Liver (tissue), 9 donors: ENCODE measurements around the gene FBXW7. TPM values are rescaled to one million over a fixed set of nuclear protein-coding genes. Genes with fewer than 3 reads are reported as not detected.

Experiments used
- DNase-seq: peaks from one replicate; pipeline ENCODE4 v3.0.0-alpha.2; 2017; ENCODE audit warnings: low spot score
- H3K27ac ChIP-seq, 2 donors: one replicate each; pipeline ENCODE4 v1.7.0; 2013; ENCODE audit warnings: inconsistent platforms in 2 of 2, low read length in 2 of 2, control low read depth in 1 of 2, low read depth in 1 of 2, mild to moderate bottlenecking in 1 of 2
- H3K27me3 ChIP-seq, 4 donors: one replicate each; pipeline versions ENCODE4 v1.6.1 to v1.7.0; 2013; ENCODE audit warnings: low read length in 3 of 4, inconsistent platforms in 1 of 4, mild to moderate bottlenecking in 1 of 4, moderate library complexity in 1 of 4; ENCODE audit not compliant: control insufficient read depth in 4 of 4, insufficient read depth in 4 of 4
- H3K36me3 ChIP-seq, 4 donors: one replicate each; pipeline versions ENCODE4 v1.6.1 to v1.7.0; 2013; ENCODE audit warnings: low read length in 3 of 4, mild to moderate bottlenecking in 3 of 4, low read depth in 1 of 4, moderate library complexity in 1 of 4; ENCODE audit not compliant: control insufficient read depth in 4 of 4, insufficient read depth in 3 of 4
- H3K4me1 ChIP-seq, 4 donors: one replicate each; pipeline versions ENCODE4 v1.6.1 to v1.7.0; 2013; ENCODE audit warnings: low read length in 3 of 4, mild to moderate bottlenecking in 3 of 4, moderate library complexity in 1 of 4; ENCODE audit not compliant: control insufficient read depth in 4 of 4, insufficient read depth in 4 of 4
- H3K4me3 ChIP-seq, 3 donors: one replicate each; pipeline versions ENCODE4 v1.6.1 to v1.7.0; 2013; ENCODE audit warnings: low read length in 3 of 3, control low read depth in 1 of 3, low read depth in 1 of 3, mild to moderate bottlenecking in 1 of 3
- H3K9ac ChIP-seq, 2 donors: one replicate each; pipeline ENCODE4 v1.7.0; 2013; ENCODE audit warnings: low read length in 2 of 2, mild to moderate bottlenecking in 2 of 2, moderate library complexity in 2 of 2, control low read depth in 1 of 2, low read depth in 1 of 2
- H3K9me3 ChIP-seq, 4 donors: one replicate each; pipeline versions ENCODE4 v1.6.1 to v1.7.0; 2013; ENCODE audit warnings: low read length in 3 of 4; ENCODE audit not compliant: control insufficient read depth in 4 of 4
- EGR1 ChIP-seq, 2 donors: IDR thresholded peaks; 2 replicates each; pipeline ENCODE4 v1.6.1; 2016 to 2018; ENCODE audit warnings: antibody characterized with exemption in 2 of 2, low read depth in 2 of 2
- FOXA1 ChIP-seq: IDR thresholded peaks from 2 replicates; pipeline ENCODE4 v1.6.1; 2016; ENCODE audit warnings: antibody characterized with exemption
- FOXA2 ChIP-seq: IDR thresholded peaks from 2 replicates; pipeline ENCODE4 v1.6.1; 2016; ENCODE audit warnings: antibody characterized with exemption
- GABPA ChIP-seq, 2 donors: IDR thresholded peaks in 1 of 2; conservative IDR thresholded peaks in 1 of 2; 2 replicates each; pipeline ENCODE4 v1.6.1; 2016; ENCODE audit warnings: antibody characterized with exemption in 2 of 2, mild to moderate bottlenecking in 1 of 2, moderate library complexity in 1 of 2
- HNF4A ChIP-seq, 2 donors: conservative IDR thresholded peaks; 2 replicates each; pipeline ENCODE4 v1.6.1; 2016; ENCODE audit warnings: antibody characterized with exemption in 2 of 2, mild to moderate bottlenecking in 2 of 2
- JUND ChIP-seq, 2 donors: IDR thresholded peaks; 2 replicates each; pipeline ENCODE4 v1.6.1; 2016; ENCODE audit warnings: antibody characterized with exemption in 2 of 2
- NR2F2 ChIP-seq: IDR thresholded peaks from 2 replicates; pipeline ENCODE4 v1.6.1; 2016; ENCODE audit warnings: antibody characterized with exemption
- RAD21 ChIP-seq, 2 donors: IDR thresholded peaks; 2 replicates each; pipeline ENCODE4 v1.6.1; 2016; ENCODE audit warnings: antibody characterized with exemption in 2 of 2, mild to moderate bottlenecking in 2 of 2
- RXRA ChIP-seq, 2 donors: IDR thresholded peaks; 2 replicates each; pipeline ENCODE4 v1.6.1; 2017 to 2018; ENCODE audit warnings: antibody characterized with exemption in 2 of 2, mild to moderate bottlenecking in 1 of 2
- SP1 ChIP-seq: IDR thresholded peaks from 2 replicates; pipeline ENCODE4 v1.6.1; 2018; ENCODE audit warnings: antibody characterized with exemption, mild to moderate bottlenecking
- TAF1 ChIP-seq: conservative IDR thresholded peaks from 2 replicates; pipeline ENCODE4 v1.6.1; 2016; ENCODE audit warnings: antibody characterized with exemption, mild to moderate bottlenecking
- WGBS: extraction: QIAGEN DNeasy Blood & Tissue Kit; methylation state at CpG from one replicate; pipeline ENCODE4 v1.1.7; 2013; 5-methylcytosine and 5-hydroxymethylcytosine counted together
- polyA plus RNA-seq, 2 donors: library from polyadenylated mRNA; stranded (reverse) in 1 of 2; unstranded in 1 of 2; fragments of 200-250 nt in 1 of 2; fragments of >200 nt in 1 of 2; fragmentation: Nextera tagmentation in 1 of 2; extraction: Ambion mirVana in 1 of 2; gene quantifications; one replicate each; pipeline versions ENCODE4 v1.2.1 to v1.2.3, GENCODE V29; 2013 to 2015
- total RNA-seq, 2 donors: library from RNA; depleted of rRNA; stranded (reverse); fragments of >200 nt; gene quantifications; one replicate each; pipeline ENCODE4 v1.2.3, GENCODE V29; 2014
- TF ChIP-seq, protein P1 (sequence below): IDR thresholded peaks from 2 replicates; pipeline ENCODE4 v1.6.1; 2016; ENCODE audit warnings: antibody characterized with exemption
- TF ChIP-seq, protein P2 (sequence below): IDR thresholded peaks from 2 replicates; pipeline ENCODE4 v1.6.1; 2016; ENCODE audit warnings: antibody characterized with exemption, mild to moderate bottlenecking
- TF ChIP-seq, protein P3 (sequence below): fragments of 150-350 bp; IDR thresholded peaks from 2 replicates; pipeline ENCODE4 v1.5.1; 2017; ENCODE audit warnings: improper control_type of control experiment, low read depth, low read length; ENCODE audit not compliant: missing input control
- TF ChIP-seq, protein P4 (sequence below): IDR thresholded peaks from 2 replicates; pipeline ENCODE4 v1.6.1; 2016; ENCODE audit warnings: antibody characterized with exemption
- donor health status: healthy.
- donor health status: healthy.
- donor health status: healthy.
- donor health status: healthy.
- donor health status: healthy.

Gene FBXW7
- total and polyA plus RNA-seq, 4 donors: 4.0 to 56.9 (median 16.1) TPM

DNA sequence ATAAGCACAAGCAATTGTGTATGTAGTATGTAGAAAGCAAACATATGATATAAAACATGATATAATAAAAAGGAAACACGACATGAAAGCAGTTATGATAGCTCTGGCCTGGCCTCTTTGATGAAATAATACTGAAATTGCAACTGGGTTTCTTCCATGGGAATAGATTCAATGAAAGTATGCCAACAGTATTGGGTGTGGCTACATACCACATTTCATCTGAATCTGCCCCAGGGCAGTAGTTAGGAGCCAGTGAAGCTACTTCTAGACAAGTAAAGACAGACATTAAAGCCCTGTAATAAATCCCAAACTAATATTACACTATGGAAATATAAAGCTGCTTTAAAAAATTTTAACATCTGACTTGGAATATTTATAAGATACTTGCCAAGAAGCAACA is 207.3 kb downstream of the FBXW7 start:
- no peak for DNase-seq
- Histone ChIP-seq H3K4me1 (no peaks in the 10 kb centered on the region), H3K27me3 (no peaks in the 10 kb centered on the region), H3K4me3 (no peak overlapping the region), H3K9ac (no peak overlapping the region), H3K9me3 (no peaks in the 10 kb centered on the region), H3K27ac (no peak overlapping the region), H3K36me3 (peaks cover 0 to 37% (median 21%) of the 10 kb centered on the region in 4 donors)
- no peak for TF ChIP-seq TAF1
- no peak for TF ChIP-seq JUND (IDR thresholded peaks at IDR 0.05)
- no peak for TF ChIP-seq FOXA2
- TF ChIP-seq GABPA (IDR thresholded peaks at IDR 0.05 in 1 of 2, conservative IDR thresholded peaks at IDR 0.05 in 1 of 2): no peak
- no peak for TF ChIP-seq RAD21 (IDR thresholded peaks at IDR 0.05)
- TF ChIP-seq, protein P1, sequence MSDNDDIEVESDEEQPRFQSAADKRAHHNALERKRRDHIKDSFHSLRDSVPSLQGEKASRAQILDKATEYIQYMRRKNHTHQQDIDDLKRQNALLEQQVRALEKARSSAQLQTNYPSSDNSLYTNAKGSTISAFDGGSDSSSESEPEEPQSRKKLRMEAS: no peak
- TF ChIP-seq SP1: no peak
- no peak for TF ChIP-seq RXRA (IDR thresholded peaks at IDR 0.05)
- TF ChIP-seq, protein P2, sequence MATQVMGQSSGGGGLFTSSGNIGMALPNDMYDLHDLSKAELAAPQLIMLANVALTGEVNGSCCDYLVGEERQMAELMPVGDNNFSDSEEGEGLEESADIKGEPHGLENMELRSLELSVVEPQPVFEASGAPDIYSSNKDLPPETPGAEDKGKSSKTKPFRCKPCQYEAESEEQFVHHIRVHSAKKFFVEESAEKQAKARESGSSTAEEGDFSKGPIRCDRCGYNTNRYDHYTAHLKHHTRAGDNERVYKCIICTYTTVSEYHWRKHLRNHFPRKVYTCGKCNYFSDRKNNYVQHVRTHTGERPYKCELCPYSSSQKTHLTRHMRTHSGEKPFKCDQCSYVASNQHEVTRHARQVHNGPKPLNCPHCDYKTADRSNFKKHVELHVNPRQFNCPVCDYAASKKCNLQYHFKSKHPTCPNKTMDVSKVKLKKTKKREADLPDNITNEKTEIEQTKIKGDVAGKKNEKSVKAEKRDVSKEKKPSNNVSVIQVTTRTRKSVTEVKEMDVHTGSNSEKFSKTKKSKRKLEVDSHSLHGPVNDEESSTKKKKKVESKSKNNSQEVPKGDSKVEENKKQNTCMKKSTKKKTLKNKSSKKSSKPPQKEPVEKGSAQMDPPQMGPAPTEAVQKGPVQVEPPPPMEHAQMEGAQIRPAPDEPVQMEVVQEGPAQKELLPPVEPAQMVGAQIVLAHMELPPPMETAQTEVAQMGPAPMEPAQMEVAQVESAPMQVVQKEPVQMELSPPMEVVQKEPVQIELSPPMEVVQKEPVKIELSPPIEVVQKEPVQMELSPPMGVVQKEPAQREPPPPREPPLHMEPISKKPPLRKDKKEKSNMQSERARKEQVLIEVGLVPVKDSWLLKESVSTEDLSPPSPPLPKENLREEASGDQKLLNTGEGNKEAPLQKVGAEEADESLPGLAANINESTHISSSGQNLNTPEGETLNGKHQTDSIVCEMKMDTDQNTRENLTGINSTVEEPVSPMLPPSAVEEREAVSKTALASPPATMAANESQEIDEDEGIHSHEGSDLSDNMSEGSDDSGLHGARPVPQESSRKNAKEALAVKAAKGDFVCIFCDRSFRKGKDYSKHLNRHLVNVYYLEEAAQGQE: no peak
- no peak for TF ChIP-seq NR2F2
- no peak for TF ChIP-seq HNF4A (conservative IDR thresholded peaks at IDR 0.05)
- TF ChIP-seq EGR1 (IDR thresholded peaks at IDR 0.05; ENCODE audit: low read depth in 2 of 2): no peak
- TF ChIP-seq, protein P3, sequence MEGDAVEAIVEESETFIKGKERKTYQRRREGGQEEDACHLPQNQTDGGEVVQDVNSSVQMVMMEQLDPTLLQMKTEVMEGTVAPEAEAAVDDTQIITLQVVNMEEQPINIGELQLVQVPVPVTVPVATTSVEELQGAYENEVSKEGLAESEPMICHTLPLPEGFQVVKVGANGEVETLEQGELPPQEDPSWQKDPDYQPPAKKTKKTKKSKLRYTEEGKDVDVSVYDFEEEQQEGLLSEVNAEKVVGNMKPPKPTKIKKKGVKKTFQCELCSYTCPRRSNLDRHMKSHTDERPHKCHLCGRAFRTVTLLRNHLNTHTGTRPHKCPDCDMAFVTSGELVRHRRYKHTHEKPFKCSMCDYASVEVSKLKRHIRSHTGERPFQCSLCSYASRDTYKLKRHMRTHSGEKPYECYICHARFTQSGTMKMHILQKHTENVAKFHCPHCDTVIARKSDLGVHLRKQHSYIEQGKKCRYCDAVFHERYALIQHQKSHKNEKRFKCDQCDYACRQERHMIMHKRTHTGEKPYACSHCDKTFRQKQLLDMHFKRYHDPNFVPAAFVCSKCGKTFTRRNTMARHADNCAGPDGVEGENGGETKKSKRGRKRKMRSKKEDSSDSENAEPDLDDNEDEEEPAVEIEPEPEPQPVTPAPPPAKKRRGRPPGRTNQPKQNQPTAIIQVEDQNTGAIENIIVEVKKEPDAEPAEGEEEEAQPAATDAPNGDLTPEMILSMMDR: no peak
- no peak for TF ChIP-seq FOXA1
- TF ChIP-seq, protein P4, sequence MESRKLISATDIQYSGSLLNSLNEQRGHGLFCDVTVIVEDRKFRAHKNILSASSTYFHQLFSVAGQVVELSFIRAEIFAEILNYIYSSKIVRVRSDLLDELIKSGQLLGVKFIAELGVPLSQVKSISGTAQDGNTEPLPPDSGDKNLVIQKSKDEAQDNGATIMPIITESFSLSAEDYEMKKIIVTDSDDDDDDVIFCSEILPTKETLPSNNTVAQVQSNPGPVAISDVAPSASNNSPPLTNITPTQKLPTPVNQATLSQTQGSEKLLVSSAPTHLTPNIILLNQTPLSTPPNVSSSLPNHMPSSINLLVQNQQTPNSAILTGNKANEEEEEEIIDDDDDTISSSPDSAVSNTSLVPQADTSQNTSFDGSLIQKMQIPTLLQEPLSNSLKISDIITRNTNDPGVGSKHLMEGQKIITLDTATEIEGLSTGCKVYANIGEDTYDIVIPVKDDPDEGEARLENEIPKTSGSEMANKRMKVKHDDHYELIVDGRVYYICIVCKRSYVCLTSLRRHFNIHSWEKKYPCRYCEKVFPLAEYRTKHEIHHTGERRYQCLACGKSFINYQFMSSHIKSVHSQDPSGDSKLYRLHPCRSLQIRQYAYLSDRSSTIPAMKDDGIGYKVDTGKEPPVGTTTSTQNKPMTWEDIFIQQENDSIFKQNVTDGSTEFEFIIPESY: no peak
- WGBS: 83% methylated on average over 1 of the region's 1 CpG
